Measurements from ENCODE around the gene CST7. TPM values are rescaled to one million over a fixed set of nuclear protein-coding genes. Genes with fewer than 3 reads are reported as not detected.

The CST7 gene
- total RNA-seq, 1 experiment from 2014 or later, result not detected

DNA sequence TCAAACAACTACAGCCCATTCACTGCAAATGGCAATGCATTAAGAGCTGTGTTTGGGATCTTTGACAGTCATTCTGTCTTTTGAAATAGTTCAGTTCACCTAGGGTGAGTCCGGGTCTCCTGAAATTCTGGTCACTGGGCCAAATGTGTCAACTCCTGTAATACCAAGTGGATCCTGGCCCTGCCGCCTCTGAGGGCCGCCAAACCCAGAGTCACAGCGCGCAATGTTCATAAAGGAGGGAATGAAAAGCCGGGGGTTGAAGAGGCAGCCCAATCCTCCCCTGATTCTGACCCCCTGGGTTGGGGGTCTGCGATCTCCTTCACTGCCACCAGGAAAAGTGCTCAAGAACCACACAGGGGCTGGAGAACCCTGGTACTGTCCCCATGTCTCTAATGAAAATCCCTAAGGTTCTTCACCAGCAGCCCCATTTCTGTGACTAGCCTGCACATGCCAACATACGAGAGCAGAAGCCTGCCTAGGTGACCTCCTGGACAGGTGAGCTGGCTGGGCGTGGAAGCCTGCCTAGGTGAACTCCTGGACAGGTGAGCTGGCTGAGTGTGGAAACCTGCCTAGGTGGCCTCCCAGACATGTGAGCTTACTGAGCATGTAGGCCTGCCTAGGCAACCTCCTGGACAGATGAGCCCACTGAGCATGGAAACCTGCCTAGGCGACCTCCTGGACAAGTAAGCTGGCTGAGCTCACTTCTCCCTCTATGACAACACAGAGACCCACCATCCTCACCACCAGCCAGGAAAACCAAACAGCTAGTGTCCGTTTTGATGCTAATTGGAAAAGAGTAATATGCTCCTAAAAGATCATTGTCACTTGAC is 59.5 kb downstream of the CST7 start:
- no peak overlapping the region for H3T11ph ChIP-seq (ENCODE audit: low read length)
- no peak overlapping the region for H2AK5ac ChIP-seq (ENCODE audit: insufficient read length, low read length)
- H2AFZ ChIP-seq (ENCODE audit: low read length), result no peak overlapping the region
- no peaks in the 10 kb centered on the region for H3K23me2 ChIP-seq (ENCODE audit: insufficient read length, low read depth, low read length, poor library complexity, severe bottlenecking)
- H2BK20ac ChIP-seq (ENCODE audit: low read depth, low read length, poor library complexity, severe bottlenecking), result no peak overlapping the region
- H3K79me2 ChIP-seq (ENCODE audit: insufficient read depth, low read length), result no peaks in the 10 kb centered on the region
- DNase-seq, result peak; percentile 3
- Mint-ChIP-seq H3K27me3 (ENCODE audit: low read depth) (peaks cover 8% of the 10 kb centered on the region), H3K4me3 (no peak overlapping the region), H3K27ac (no peak overlapping the region), H3K36me3 (ENCODE audit: insufficient read depth in 1 of 3, low read depth in 3 of 3) (no peaks in the 10 kb centered on the region), H3K4me1 (peaks cover 0 to 3% of the 10 kb centered on the region in 2 experiments; a peak in 1 of 4 replicates), H3K9me3 (no peaks in the 10 kb centered on the region)
- TF ChIP-seq, protein P1, sequence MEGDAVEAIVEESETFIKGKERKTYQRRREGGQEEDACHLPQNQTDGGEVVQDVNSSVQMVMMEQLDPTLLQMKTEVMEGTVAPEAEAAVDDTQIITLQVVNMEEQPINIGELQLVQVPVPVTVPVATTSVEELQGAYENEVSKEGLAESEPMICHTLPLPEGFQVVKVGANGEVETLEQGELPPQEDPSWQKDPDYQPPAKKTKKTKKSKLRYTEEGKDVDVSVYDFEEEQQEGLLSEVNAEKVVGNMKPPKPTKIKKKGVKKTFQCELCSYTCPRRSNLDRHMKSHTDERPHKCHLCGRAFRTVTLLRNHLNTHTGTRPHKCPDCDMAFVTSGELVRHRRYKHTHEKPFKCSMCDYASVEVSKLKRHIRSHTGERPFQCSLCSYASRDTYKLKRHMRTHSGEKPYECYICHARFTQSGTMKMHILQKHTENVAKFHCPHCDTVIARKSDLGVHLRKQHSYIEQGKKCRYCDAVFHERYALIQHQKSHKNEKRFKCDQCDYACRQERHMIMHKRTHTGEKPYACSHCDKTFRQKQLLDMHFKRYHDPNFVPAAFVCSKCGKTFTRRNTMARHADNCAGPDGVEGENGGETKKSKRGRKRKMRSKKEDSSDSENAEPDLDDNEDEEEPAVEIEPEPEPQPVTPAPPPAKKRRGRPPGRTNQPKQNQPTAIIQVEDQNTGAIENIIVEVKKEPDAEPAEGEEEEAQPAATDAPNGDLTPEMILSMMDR (conservative IDR thresholded peaks at IDR 0.05), result no peak
- WGBS (ENCODE audit: extremely low coverage, insufficient read length, low lambda C conversion rate), result no CpG with 5 or more reads among the region's 11 CpGs
- no peak overlapping the region for H4K5ac ChIP-seq (ENCODE audit: insufficient read length, low read depth, low read length)
- no peak overlapping the region for H3K4me2 ChIP-seq (ENCODE audit: insufficient read depth, insufficient read length, low read length)
- no peak overlapping the region for H2BK15ac ChIP-seq (ENCODE audit: low read depth, low read length)
- H3K9me3 ChIP-seq (ENCODE audit: control insufficient read depth, low read depth, low read length), result no peaks in the 10 kb centered on the region
- H3K18ac ChIP-seq (ENCODE audit: insufficient read length, low read depth, low read length), result no peak overlapping the region
- no peak overlapping the region for H3K56ac ChIP-seq (ENCODE audit: insufficient read length, low read depth, low read length)
- H3K27me3 ChIP-seq (ENCODE audit: insufficient read depth, low read length), result no peaks in the 10 kb centered on the region
- H2BK120ac ChIP-seq (ENCODE audit: low read depth, low read length, poor library complexity, severe bottlenecking), result no peak overlapping the region
- no peak overlapping the region for H4K91ac ChIP-seq (ENCODE audit: insufficient read length, low read depth, low read length)
- H3K14ac ChIP-seq (ENCODE audit: insufficient read depth, low read length), result no peak overlapping the region
- no peak overlapping the region for H3K27ac ChIP-seq (ENCODE audit: insufficient read length, low read depth, low read length)
- H4K8ac ChIP-seq (replicated peaks; ENCODE audit: insufficient read length, low read depth, low read length), result no peak overlapping the region
- H2BK5ac ChIP-seq (ENCODE audit: insufficient read length, low read length), result no peak overlapping the region
- H3K9ac ChIP-seq (ENCODE audit: extremely low read depth, insufficient read length, low read length), result no peak overlapping the region
- no peaks in the 10 kb centered on the region for H3K79me1 ChIP-seq (ENCODE audit: insufficient read depth, low read depth, low read length, poor library complexity, severe bottlenecking)
- no peak overlapping the region for H2BK12ac ChIP-seq (ENCODE audit: insufficient read length, low read depth, low read length)
- H3K23ac ChIP-seq (ENCODE audit: insufficient read length, low read depth, low read length), result no peak overlapping the region
- no peak overlapping the region for H3K4ac ChIP-seq (ENCODE audit: low read depth, low read length)
- no peaks in the 10 kb centered on the region for H4K20me1 ChIP-seq (ENCODE audit: control insufficient read depth, insufficient read depth, insufficient read length)
- H3K4me1 ChIP-seq (ENCODE audit: insufficient read depth, low read length), result no peaks in the 10 kb centered on the region

Other genes starting within 250 kb of the CST7 start
- gene APMAP, start 43.5 kb downstream of the CST7 start, total RNA-seq (2021), result 67.8 and 69.1 TPM in 2 replicates
- 0.61 TPM in 2 replicates for gene ACSS1, start 108.9 kb downstream of the CST7 start, total RNA-seq (2021)
- gene VSX1, start 132.9 kb downstream of the CST7 start, total RNA-seq (2021), result not detected in 2 replicates
- gene ENTPD6, start 246.4 kb downstream of the CST7 start, total RNA-seq (2021), result 51.4 and 57.4 TPM in 2 replicates